GM18907 (cell line): Measurements from ENCODE around the gene LRRD1.
"Not testable (repeated sequence)": the region's sequence is repeated elsewhere in the genome, so short reads cannot be mapped to it uniquely, and the experiment has no call there.

Experiments used
- ATAC-seq: cut with Tn5 transposase; IDR thresholded peaks from one replicate; pipeline ENCODE4 v1.9.1; 2021; ENCODE audit warnings: mild to moderate bottlenecking, moderate library complexity; ENCODE audit not compliant: unreplicated experiment

The LRRD1 gene

GRCh38 chr7:92178928-92179924 is at the start of gene LRRD1:
Gene LRRD1 (minus strand): TSS chr7:92179142. CDS start chr7:92165202, 13,940 bp downstream.
- ATAC-seq: peak; percentile 99

- no peak for ATAC-seq
Observed at GRCh38 chr7:92228742-92229141, 49.8 kb upstream of the LRRD1 start.

- no peak for ATAC-seq
Observed at GRCh38 chr7:92228100-92228499, 49.2 kb upstream of the LRRD1 start.

GRCh38 chr7:92226981-92227380 is 48.0 kb upstream of the LRRD1 start:
- ATAC-seq: no peak

GRCh38 chr7:92221766-92222165 is 42.8 kb upstream of the LRRD1 start:
- no peak for ATAC-seq

- no peak for ATAC-seq
Observed at GRCh38 chr7:92206672-92207071, 27.7 kb upstream of the LRRD1 start.

GRCh38 chr7:92205987-92206386 is 27.0 kb upstream of the LRRD1 start:
- no peak for ATAC-seq

- no peak for ATAC-seq
Observed at GRCh38 chr7:92200791-92201190, 21.8 kb upstream of the LRRD1 start.

- no peak for ATAC-seq
Observed at GRCh38 chr7:92192326-92192725, 13.4 kb upstream of the LRRD1 start.

- not testable (repeated sequence) for ATAC-seq
Observed at GRCh38 chr7:92189246-92189645, 10.3 kb upstream of the LRRD1 start.

GRCh38 chr7:92184294-92184693 is 5.4 kb upstream of the LRRD1 start:
- ATAC-seq: not testable (repeated sequence)

GRCh38 chr7:92177362-92177761 is 1.6 kb downstream of the LRRD1 start:
- ATAC-seq: no peak

GRCh38 chr7:92169529-92169928 is 9.4 kb downstream of the LRRD1 start:
- not testable (repeated sequence) for ATAC-seq

GRCh38 chr7:92161271-92161670 is 17.7 kb downstream of the LRRD1 start:
- ATAC-seq: no peak

GRCh38 chr7:92158660-92159575 is 20.0 kb downstream of the LRRD1 start:
- peak; percentile 85 for ATAC-seq

GRCh38 chr7:92156990-92157389 is 22.0 kb downstream of the LRRD1 start:
- ATAC-seq: no peak

- ATAC-seq: no peak
Observed at GRCh38 chr7:92155108-92155739, 23.7 kb downstream of the LRRD1 start.

- no peak for ATAC-seq
Observed at GRCh38 chr7:92150450-92151017, 28.4 kb downstream of the LRRD1 start.

GRCh38 chr7:92149736-92150239 is 29.2 kb downstream of the LRRD1 start:
- no peak for ATAC-seq

GRCh38 chr7:92143192-92143880 is 35.6 kb downstream of the LRRD1 start:
- ATAC-seq: not testable (repeated sequence)
